Liver (tissue), 9 donors: ENCODE results near the gene VPS35. TPM values are rescaled to one million over a fixed set of nuclear protein-coding genes. Genes with fewer than 3 reads are reported as not detected.
"Not testable (repeated sequence)": the region's sequence is repeated elsewhere in the genome, so short reads cannot be mapped to it uniquely, and the experiment has no call there.

Experiments
- DNase-seq: peaks from one replicate; pipeline ENCODE4 v3.0.0-alpha.2; 2017; ENCODE audit warnings: low spot score
- H3K27ac ChIP-seq, 2 donors: one replicate each; pipeline ENCODE4 v1.7.0; 2013; ENCODE audit warnings: inconsistent platforms in 2 of 2, low read length in 2 of 2, control low read depth in 1 of 2, low read depth in 1 of 2, mild to moderate bottlenecking in 1 of 2
- H3K27me3 ChIP-seq, 4 donors: one replicate each; pipeline versions ENCODE4 v1.6.1 to v1.7.0; 2013; ENCODE audit warnings: low read length in 3 of 4, inconsistent platforms in 1 of 4, mild to moderate bottlenecking in 1 of 4, moderate library complexity in 1 of 4; ENCODE audit not compliant: control insufficient read depth in 4 of 4, insufficient read depth in 4 of 4
- H3K36me3 ChIP-seq, 4 donors: one replicate each; pipeline versions ENCODE4 v1.6.1 to v1.7.0; 2013; ENCODE audit warnings: low read length in 3 of 4, mild to moderate bottlenecking in 3 of 4, low read depth in 1 of 4, moderate library complexity in 1 of 4; ENCODE audit not compliant: control insufficient read depth in 4 of 4, insufficient read depth in 3 of 4
- H3K4me1 ChIP-seq, 4 donors: one replicate each; pipeline versions ENCODE4 v1.6.1 to v1.7.0; 2013; ENCODE audit warnings: low read length in 3 of 4, mild to moderate bottlenecking in 3 of 4, moderate library complexity in 1 of 4; ENCODE audit not compliant: control insufficient read depth in 4 of 4, insufficient read depth in 4 of 4
- H3K4me3 ChIP-seq, 3 donors: one replicate each; pipeline versions ENCODE4 v1.6.1 to v1.7.0; 2013; ENCODE audit warnings: low read length in 3 of 3, control low read depth in 1 of 3, low read depth in 1 of 3, mild to moderate bottlenecking in 1 of 3
- H3K9ac ChIP-seq, 2 donors: one replicate each; pipeline ENCODE4 v1.7.0; 2013; ENCODE audit warnings: low read length in 2 of 2, mild to moderate bottlenecking in 2 of 2, moderate library complexity in 2 of 2, control low read depth in 1 of 2, low read depth in 1 of 2
- H3K9me3 ChIP-seq, 4 donors: one replicate each; pipeline versions ENCODE4 v1.6.1 to v1.7.0; 2013; ENCODE audit warnings: low read length in 3 of 4; ENCODE audit not compliant: control insufficient read depth in 4 of 4
- NR2F2 ChIP-seq: IDR thresholded peaks from 2 replicates; pipeline ENCODE4 v1.6.1; 2016; ENCODE audit warnings: antibody characterized with exemption
- RAD21 ChIP-seq, 2 donors: IDR thresholded peaks; 2 replicates each; pipeline ENCODE4 v1.6.1; 2016; ENCODE audit warnings: antibody characterized with exemption in 2 of 2, mild to moderate bottlenecking in 2 of 2
- TAF1 ChIP-seq: conservative IDR thresholded peaks from 2 replicates; pipeline ENCODE4 v1.6.1; 2016; ENCODE audit warnings: antibody characterized with exemption, mild to moderate bottlenecking
- WGBS: extraction: QIAGEN DNeasy Blood & Tissue Kit; methylation state at CpG from one replicate; pipeline ENCODE4 v1.1.7; 2013; 5-methylcytosine and 5-hydroxymethylcytosine counted together
- polyA plus RNA-seq, 2 donors: library from polyadenylated mRNA; stranded (reverse) in 1 of 2; unstranded in 1 of 2; fragments of 200-250 nt in 1 of 2; fragments of >200 nt in 1 of 2; fragmentation: Nextera tagmentation in 1 of 2; extraction: Ambion mirVana in 1 of 2; gene quantifications; one replicate each; pipeline versions ENCODE4 v1.2.1 to v1.2.3, GENCODE V29; 2013 to 2015
- total RNA-seq, 2 donors: library from RNA; depleted of rRNA; stranded (reverse); fragments of >200 nt; gene quantifications; one replicate each; pipeline ENCODE4 v1.2.3, GENCODE V29; 2014
- TF ChIP-seq, protein P1 (sequence below): IDR thresholded peaks from 2 replicates; pipeline ENCODE4 v1.6.1; 2016; ENCODE audit warnings: antibody characterized with exemption, mild to moderate bottlenecking
- donor health status: healthy.
- donor health status: healthy.
- donor health status: healthy.
- donor health status: healthy.
- donor health status: healthy.

Gene VPS35
- total and polyA plus RNA-seq, 4 donors = 10.5 to 52.7 (median 23.6) TPM

DNA sequence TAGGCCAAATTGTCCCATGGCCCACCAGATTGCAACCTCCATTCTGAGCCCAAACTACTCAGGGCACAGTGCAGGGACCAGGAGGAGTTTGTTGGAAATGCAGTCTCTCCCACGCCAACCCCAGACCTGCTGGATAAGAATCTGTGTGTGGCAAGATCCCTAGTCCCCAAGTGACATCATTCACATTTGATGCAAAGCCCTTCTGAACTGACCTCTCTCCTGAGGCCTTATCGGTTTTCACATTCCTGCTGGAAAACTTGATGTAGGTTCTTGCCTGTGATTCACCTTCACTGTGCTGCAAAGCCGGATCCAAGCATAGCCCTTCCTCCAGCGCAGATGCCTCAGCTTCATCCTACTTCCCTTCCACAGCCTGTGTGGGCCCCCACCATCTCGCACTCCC, 61.2 kb downstream of the VPS35 start (continued):
- no peak for TF ChIP-seq NR2F2
- no peak for TF ChIP-seq TAF1
- TF ChIP-seq, protein P1, sequence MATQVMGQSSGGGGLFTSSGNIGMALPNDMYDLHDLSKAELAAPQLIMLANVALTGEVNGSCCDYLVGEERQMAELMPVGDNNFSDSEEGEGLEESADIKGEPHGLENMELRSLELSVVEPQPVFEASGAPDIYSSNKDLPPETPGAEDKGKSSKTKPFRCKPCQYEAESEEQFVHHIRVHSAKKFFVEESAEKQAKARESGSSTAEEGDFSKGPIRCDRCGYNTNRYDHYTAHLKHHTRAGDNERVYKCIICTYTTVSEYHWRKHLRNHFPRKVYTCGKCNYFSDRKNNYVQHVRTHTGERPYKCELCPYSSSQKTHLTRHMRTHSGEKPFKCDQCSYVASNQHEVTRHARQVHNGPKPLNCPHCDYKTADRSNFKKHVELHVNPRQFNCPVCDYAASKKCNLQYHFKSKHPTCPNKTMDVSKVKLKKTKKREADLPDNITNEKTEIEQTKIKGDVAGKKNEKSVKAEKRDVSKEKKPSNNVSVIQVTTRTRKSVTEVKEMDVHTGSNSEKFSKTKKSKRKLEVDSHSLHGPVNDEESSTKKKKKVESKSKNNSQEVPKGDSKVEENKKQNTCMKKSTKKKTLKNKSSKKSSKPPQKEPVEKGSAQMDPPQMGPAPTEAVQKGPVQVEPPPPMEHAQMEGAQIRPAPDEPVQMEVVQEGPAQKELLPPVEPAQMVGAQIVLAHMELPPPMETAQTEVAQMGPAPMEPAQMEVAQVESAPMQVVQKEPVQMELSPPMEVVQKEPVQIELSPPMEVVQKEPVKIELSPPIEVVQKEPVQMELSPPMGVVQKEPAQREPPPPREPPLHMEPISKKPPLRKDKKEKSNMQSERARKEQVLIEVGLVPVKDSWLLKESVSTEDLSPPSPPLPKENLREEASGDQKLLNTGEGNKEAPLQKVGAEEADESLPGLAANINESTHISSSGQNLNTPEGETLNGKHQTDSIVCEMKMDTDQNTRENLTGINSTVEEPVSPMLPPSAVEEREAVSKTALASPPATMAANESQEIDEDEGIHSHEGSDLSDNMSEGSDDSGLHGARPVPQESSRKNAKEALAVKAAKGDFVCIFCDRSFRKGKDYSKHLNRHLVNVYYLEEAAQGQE = no peak
- no peak for TF ChIP-seq RAD21 (IDR thresholded peaks at IDR 0.05)

DNA sequence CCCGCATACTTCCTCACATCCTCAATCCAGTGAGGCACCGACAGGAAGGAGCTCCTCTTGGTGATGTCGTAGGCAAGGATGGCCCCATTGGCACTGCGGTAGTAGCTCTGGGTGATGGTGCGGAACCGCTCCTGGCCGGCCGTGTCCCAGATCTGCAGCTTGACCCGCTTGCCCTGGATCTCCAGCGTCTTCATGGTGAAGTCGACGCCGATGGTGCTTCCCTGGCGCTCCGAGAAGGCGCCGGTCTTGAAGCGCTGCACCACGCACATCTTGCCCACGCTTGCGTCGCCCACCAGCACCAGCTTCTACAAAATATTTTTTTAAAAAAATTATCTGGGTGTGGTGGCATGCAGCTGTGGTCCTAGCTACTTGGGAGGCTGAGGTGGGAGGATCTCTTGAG, 62.3 kb downstream of the VPS35 start:
- not testable (repeated sequence) for DNase-seq, H3K27me3 ChIP-seq, H3K9me3 ChIP-seq, H3K4me3 ChIP-seq, H3K36me3 ChIP-seq, H3K27ac ChIP-seq, H3K4me1 ChIP-seq, H3K9ac ChIP-seq
- 97% methylated on average over 21 of the region's 22 CpGs for WGBS

DNA sequence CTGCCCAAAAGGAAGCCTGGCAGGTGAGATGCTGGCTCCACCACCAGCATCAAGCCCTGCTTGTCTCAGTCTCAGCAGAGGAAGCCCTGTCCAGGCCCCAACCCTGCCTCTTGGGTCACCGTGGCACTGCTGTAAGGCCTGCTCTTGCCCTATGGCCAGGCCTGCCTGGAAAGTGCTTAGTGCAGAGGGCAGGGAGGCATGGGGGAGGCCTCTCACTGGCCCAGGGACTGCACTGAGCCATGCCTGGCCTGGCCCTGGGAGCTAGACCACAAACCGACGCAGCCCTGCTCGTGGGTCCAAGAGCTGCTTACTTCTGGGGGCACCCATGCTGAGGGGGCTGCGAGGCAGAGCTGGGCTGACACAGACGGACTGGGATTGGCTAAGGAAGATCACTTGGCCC, 64.1 kb downstream of the VPS35 start:
- not testable (repeated sequence) for H3K4me3 ChIP-seq, H3K36me3 ChIP-seq, DNase-seq, H3K27me3 ChIP-seq, H3K9ac ChIP-seq, H3K9me3 ChIP-seq, H3K27ac ChIP-seq
- peaks cover 5 to 11% (median 8%) of the 10 kb centered on the region in 4 donors for H3K4me1 ChIP-seq
- 82% methylated on average over 6 of the region's 6 CpGs for WGBS

DNA sequence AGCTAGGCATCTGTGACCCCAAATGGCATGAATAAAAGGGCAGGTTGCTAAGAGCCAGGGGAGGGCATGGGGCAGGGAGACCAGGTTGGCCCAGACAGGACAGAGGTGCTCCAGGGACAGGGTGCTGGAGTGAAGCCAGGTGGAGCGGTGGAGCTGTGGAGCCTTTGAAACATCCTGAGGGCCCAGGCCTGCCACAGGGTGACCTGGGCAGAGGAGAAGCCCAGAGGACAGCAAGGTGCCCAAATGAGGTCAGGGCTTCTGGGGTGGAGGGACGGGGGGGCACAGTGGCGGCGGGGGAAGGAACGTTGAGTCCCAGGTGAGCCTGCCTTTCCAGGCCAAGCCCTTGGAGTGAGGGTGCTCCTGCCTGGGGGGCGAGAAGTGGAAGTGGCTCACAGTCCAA, 65.3 kb downstream of the VPS35 start:
- DNase-seq, H3K4me3 ChIP-seq: not testable (repeated sequence)

DNA sequence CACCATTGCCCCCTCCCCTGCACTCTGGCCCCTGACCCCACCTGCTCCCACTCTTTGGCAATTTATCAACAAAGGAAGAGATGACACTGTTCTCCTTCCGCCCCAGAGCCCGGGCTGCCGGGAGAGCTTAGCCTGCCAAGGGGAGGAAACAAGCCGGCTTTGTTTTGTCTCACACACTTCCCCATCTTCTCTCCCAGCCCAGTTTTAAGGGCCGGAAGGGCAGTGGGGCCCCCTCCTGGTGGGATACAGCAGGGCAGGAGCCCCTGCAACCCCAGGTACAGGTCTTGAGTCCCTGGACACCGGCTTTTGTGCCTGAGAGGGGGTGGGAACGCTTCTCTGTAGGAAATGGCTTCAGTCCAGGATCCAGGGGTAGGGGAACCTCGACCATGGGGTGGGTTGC, 65.7 kb downstream of the VPS35 start:
- H3K27ac ChIP-seq, DNase-seq, H3K9me3 ChIP-seq, H3K4me3 ChIP-seq, H3K9ac ChIP-seq, H3K27me3 ChIP-seq, H3K36me3 ChIP-seq: not testable (repeated sequence)
- 43% methylated on average over 5 of the region's 8 CpGs for WGBS
- H3K4me1 ChIP-seq = peaks cover 5 to 11% (median 6%) of the 10 kb centered on the region in 4 donors

More for the DNA sequence above, 65.3 kb downstream of the VPS35 start:
- H3K36me3 ChIP-seq, H3K27me3 ChIP-seq, H3K27ac ChIP-seq, H3K9me3 ChIP-seq, H3K9ac ChIP-seq: not testable (repeated sequence)
- peaks cover 5 to 11% (median 6%) of the 10 kb centered on the region in 4 donors for H3K4me1 ChIP-seq
- WGBS = 52% methylated on average over 4 of the region's 6 CpGs
